IPS-18c (cell line): ENCODE measurements around the gene IMPDH2.
A peak's percentile ranks its signal among the peaks of the same experiment; 100 is the strongest.

Source experiments
- H3K4me3 ChIP-seq: 2 replicates; pipeline ENCODE4 v1.7.0; 2013; ENCODE audit warnings: low read depth, mild to moderate bottlenecking, low read length, moderate library complexity; ENCODE audit not compliant: insufficient read depth
- H3K9me3 ChIP-seq: one replicate; pipeline ENCODE4 v1.6.1; 2013; ENCODE audit warnings: mild to moderate bottlenecking, low read length, moderate library complexity; ENCODE audit not compliant: control insufficient read depth, insufficient read depth

The IMPDH2 gene

DNA sequence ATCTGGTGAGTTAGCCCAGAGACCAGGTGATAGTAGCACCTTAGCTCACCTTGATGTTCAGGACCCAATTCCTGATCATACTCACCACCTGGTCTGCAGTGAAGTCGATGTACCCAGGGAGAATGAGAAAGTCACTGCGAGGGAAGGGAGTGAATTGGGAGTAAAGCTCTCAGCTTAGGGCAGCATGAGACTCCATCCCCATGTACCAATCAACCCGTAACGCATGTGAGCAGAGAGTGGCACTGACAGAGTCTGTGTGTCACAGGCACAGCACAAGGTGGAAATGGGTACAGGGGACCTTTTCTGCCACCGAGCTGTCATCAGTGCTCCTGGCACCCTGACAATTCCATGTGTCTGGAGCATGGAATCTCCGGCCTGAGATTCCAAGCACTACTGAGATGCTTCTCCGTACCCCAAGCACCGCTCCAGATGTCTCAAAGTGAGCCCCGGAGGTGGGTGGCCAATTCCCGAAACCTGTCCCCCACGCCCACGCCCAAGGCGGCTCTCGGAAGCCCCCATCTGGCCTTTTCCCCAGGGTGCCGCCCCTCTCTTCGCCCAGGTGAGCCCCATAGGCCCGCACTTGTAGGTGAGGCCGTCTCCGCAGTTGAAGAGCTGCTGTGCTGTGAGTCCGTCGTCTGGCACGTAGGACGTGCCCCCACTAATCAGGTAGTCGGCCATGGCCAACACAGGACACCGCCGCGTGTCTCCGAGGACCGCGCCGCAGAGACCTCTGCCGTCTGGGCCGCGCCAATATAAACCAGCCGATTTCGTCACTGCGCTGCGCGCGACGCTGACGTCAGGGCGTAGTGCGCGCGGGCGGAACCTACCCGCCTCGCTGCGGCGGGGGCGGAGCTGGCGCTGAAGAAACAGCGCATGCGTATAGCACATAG is at the start of gene IMPDH2:
IMPDH2 (minus strand) TSS at position 726 of the 890 bp plus-strand sequence; CDS start at position 678, 48 bp downstream.
- Histone ChIP-seq H3K9me3 (no peaks in the 10 kb centered on the region), H3K4me3 (peak within 1 kb of the TSS; percentile 74)

DNA sequence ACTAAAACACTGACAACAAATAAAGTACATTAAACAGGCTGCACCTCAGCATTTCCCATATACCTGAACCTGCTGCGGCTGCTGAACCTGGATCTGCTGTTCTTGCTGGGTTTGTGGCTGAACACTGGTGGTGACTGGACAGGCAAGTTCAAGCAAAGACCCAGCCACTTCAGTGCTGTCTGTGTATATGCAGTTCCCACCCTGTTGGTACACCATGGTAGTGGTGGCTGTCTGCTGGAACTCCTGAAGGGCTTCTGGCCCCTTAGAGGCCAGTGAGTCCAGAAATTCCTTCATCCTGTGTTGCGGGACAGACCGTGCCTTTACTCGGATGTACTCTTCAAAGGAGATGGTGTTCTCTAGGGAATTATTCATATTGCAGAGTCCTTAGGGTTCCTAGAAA is 47.4 kb upstream of the IMPDH2 start:
- Histone ChIP-seq H3K9me3 (no peaks in the 10 kb centered on the region), H3K4me3 (no peak overlapping the region)

- H3K9me3 ChIP-seq: no peaks in the 10 kb centered on the region
- no peak overlapping the region for H3K4me3 ChIP-seq
These were observed 46.9 kb upstream of the IMPDH2 start for GRCh38 chr3:49076116-49076515.

- no peak overlapping the region for H3K4me3 ChIP-seq
These were observed 28.8 kb upstream of the IMPDH2 start for GRCh38 chr3:49058011-49058410.

GRCh38 chr3:49057268-49057667 is 28.1 kb upstream of the IMPDH2 start:
- no peaks in the 10 kb centered on the region for H3K9me3 ChIP-seq
- no peak overlapping the region for H3K4me3 ChIP-seq

More at GRCh38 chr3:49058011-49058410, 28.8 kb upstream of the IMPDH2 start:
- H3K9me3 ChIP-seq: no peaks in the 10 kb centered on the region

- H3K9me3 ChIP-seq: no peaks in the 10 kb centered on the region
- no peak overlapping the region for H3K4me3 ChIP-seq
These were observed 25.2 kb upstream of the IMPDH2 start for GRCh38 chr3:49054344-49054862.

DNA sequence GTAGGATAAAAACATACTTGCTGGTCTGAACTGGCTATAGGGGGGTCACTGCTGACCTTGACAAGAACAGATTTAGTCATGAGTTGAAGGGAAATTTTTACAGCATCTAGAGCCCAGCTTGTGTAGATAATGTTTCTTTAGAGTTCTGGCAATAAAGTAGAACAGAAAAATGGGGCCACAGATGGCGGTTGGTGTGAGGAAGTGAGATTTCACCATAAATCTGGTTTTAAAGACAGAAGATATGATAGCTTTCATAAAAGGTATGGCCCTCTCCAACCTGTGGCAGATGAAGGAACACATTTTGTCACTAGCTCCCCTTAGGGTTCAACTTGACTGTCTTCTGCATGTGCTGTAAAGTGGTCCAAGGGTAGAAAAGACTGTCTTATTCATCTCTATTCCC is 24.3 kb upstream of the IMPDH2 start:
- H3K9me3 ChIP-seq: no peaks in the 10 kb centered on the region
- no peak overlapping the region for H3K4me3 ChIP-seq

GRCh38 chr3:49035281-49035680 is 6.1 kb upstream of the IMPDH2 start:
- Histone ChIP-seq H3K4me3 (no peak overlapping the region), H3K9me3 (no peaks in the 10 kb centered on the region)

- H3K9me3 ChIP-seq: no peaks in the 10 kb centered on the region
- no peak overlapping the region for H3K4me3 ChIP-seq
These were observed 5.5 kb upstream of the IMPDH2 start for GRCh38 chr3:49034650-49035049.

DNA sequence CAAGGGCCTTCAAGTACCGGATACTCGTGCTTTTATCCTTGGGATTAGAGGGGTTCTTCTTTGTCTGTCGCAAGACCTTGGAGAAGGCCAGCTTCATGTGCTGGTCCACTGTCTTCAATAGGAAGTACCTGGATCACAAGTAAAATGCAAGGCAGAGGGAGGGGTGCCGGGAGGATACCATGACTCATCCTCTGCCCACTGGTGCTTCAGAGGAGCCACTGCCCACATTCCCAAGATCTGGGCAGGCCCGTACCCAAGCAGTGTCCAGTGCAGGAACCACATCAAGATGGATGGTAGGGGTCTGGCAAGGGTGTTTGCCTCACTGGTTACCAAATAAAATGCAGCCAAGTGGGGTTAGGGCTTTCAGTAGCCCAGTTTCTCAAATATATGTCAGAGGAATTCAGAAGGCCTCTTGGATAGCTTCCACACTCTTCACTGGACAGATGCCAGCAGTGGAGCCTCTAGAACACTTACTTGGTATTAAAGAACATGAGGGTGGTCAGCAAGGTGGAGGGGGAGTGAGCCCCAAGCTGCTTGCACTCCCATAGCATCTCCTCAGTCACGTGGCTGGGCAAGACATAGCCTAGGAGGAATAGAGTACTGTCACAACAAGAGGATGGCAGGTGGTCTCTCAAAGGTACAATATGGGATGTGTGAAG is 3.6 kb upstream of the IMPDH2 start:
- Histone ChIP-seq H3K4me3 (no peak overlapping the region), H3K9me3 (no peaks in the 10 kb centered on the region)

- H3K9me3 ChIP-seq: no peaks in the 10 kb centered on the region
These were observed 1.1 kb upstream of the IMPDH2 start for GRCh38 chr3:49030321-49030720.

DNA sequence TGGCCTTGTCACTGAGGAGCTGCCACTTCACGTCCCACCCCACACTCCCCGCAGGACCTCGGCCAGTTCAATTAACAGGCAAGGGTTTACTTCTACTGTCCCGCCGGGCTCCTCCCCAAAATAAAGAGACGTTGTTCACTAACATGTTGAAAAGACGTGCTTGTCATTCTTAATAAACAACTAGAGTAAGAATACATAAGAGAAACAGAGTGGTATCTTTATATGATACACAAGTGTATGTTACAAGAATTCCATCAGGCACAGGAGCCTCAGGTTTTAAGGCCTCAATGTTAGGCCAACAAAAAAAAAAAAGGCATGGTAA is 326 bp upstream of the IMPDH2 start:
- Histone ChIP-seq H3K4me3 (no peak overlapping the region), H3K9me3 (no peaks in the 10 kb centered on the region)

More at GRCh38 chr3:49030321-49030720, 1.1 kb upstream of the IMPDH2 start:
- no peak overlapping the region for H3K4me3 ChIP-seq

- Histone ChIP-seq H3K9me3 (no peaks in the 10 kb centered on the region), H3K4me3 (peak overlapping the region; percentile 74)
These were observed 913 bp downstream of the IMPDH2 start for GRCh38 chr3:49028298-49028672.

DNA sequence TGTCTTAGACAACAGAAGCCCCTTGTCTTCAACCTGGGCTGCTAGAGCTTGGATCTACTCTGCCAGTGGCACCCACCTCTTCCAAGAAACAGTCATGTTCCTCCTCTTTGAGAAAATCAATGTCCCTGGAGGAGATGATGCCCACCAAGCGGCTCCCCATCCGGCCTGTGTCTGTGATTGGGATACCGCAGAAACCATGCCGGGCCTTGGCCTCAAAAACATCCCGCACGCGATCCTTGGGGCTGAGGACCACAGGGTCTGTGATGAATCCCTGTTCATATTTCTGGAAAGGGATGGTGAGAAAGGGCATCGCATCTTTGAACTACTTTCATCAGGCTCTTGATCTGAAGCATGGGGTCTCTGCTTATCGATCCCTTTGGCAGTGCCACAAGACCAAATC is 1.6 kb downstream of the IMPDH2 start:
- no peak overlapping the region for H3K4me3 ChIP-seq
- H3K9me3 ChIP-seq: no peaks in the 10 kb centered on the region

- H3K9me3 ChIP-seq: no peaks in the 10 kb centered on the region
- no peak overlapping the region for H3K4me3 ChIP-seq
These were observed 2.7 kb downstream of the IMPDH2 start for GRCh38 chr3:49026536-49026935.

- H3K4me3 ChIP-seq: no peak overlapping the region
- no peaks in the 10 kb centered on the region for H3K9me3 ChIP-seq
These were observed 3.2 kb downstream of the IMPDH2 start for GRCh38 chr3:49025793-49026520.

DNA sequence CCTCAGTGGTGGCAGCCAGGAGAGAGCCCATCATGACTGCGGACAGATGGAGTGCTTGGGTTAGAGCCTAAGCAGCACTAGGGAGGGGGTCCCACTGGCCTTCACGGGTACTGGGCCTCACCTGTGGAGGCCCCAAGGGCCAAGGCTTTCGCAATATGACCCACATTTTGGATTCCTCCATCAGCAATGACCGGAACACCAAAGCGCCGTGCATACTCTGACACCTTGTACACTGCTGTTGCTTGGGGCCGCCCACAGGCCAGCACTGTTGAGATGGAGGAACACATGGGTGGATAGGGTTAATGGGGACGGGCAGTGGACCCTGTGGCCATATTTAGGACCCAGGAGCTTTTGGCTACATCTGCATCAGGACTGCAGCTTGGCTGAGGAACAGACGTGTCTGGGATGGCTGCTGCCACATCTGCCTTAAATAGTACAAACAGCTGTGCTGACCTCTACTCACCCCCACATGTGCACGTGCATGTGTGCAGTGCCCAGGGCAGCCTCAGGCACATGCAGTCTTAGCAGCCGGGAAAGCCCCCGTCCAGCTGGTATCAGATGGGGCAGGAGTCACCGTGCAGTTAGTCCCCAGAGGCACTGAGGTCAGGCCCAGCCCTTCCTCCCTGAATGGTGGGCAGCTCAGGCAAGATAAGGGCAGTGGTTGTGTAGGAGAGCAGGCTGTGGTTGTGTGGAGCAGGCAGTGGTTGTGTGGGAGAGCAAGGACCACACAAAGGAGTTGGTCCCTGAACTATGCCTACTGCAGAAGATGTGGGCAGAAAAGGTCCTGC is 4.0 kb downstream of the IMPDH2 start:
- H3K4me3 ChIP-seq: no peak overlapping the region
- H3K9me3 ChIP-seq: no peaks in the 10 kb centered on the region
